NCI-H2029 treated with DMSO at 0.1 percent for 48 hours (cell line): ENCODE results near the gene C10orf62.
A peak's percentile ranks its signal among the peaks of the same experiment; 100 is the strongest.
"Not testable (repeated sequence)": the region's sequence is repeated elsewhere in the genome, so short reads cannot be mapped to it uniquely, and the experiment has no call there.

Source experiments
- DNase-seq: peaks from one replicate; lab custom pipeline; 2025; lab: John Stamatoyannopoulos, UW

C10orf62 gene

GRCh38 chr10:97629289-97629688 is 39.8 kb downstream of the C10orf62 start:
- DNase-seq, result no peak

GRCh38 chr10:97631098-97631497 is 41.6 kb downstream of the C10orf62 start:
- DNase-seq, result no peak

- peak; percentile 23 for DNase-seq
These were observed 43.7 kb downstream of the C10orf62 start, which contains the start of gene MORN4 for GRCh38 chr10:97632949-97633884. Gene MORN4 (minus strand): TSS chr10:97633500. CDS start chr10:97619653, 13,847 bp downstream.

GRCh38 chr10:97633921-97634320 is 44.4 kb downstream of the C10orf62 start:
- DNase-seq, result no peak

- DNase-seq, result no peak
These were observed 46.1 kb downstream of the C10orf62 start for GRCh38 chr10:97635577-97635976.

- not testable (repeated sequence) for DNase-seq
These were observed 49.6 kb downstream of the C10orf62 start for GRCh38 chr10:97639090-97639489.

- DNase-seq, result peak; percentile 83
These were observed 50.8 kb downstream of the C10orf62 start, which contains the start of gene PI4K2A for GRCh38 chr10:97640174-97640867. Gene PI4K2A (plus strand): TSS chr10:97640671. CDS start chr10:97640743, 72 bp downstream.
